HEK293 (cell line): ENCODE measurements around the gene GTF2A1.

ENCODE experiments used
- CTCF ChIA-PET: fragments of 350-600 bp; formaldehyde crosslinking; extraction: SDS; loops from one replicate; lab custom pipeline; 2021; ENCODE audit warnings: antibody characterized with exemption; lab: Yijun Ruan, JAX
- POLR2A ChIA-PET: fragments of 300-600 bp; formaldehyde crosslinking; extraction: SDS; loops from one replicate; lab custom pipeline; 2020; ENCODE audit warnings: antibody characterized with exemption, inconsistent platforms; lab: Yijun Ruan, JAX
- H3K27ac ChIP-seq: fragments of 200-500 bp; sonication (Bioruptor generic); 2 replicates; pipeline ENCODE4 v1.5.1; 2014; ENCODE audit warnings: low read depth, low read length, control low read depth, inconsistent platforms; ENCODE audit errors: extremely low read depth
- H3K36me3 ChIP-seq, 2 experiments: fragments of 200-500 bp in 1 of 2; sonication (Bioruptor generic) in 1 of 2; 1 replicate in 1 of 2; 2 replicates in 1 of 2; pipeline ENCODE4 v1.5.1; 2014 to 2017; ENCODE audit warnings: inconsistent platforms in 2 of 2, low read length in 2 of 2; ENCODE audit not compliant: control insufficient read depth in 2 of 2, insufficient read depth in 1 of 2
- H3K4me1 ChIP-seq: fragments of 200-500 bp; sonication (Bioruptor generic); 2 replicates; pipeline ENCODE4 v1.5.1; 2014; ENCODE audit warnings: mild to moderate bottlenecking, low read length, inconsistent platforms; ENCODE audit not compliant: control insufficient read depth, insufficient read depth
- H3K4me3 ChIP-seq: 2 replicates; pipeline ENCODE4 v1.5.1; 2011; ENCODE audit warnings: low read depth, mild to moderate bottlenecking, control low read depth, low read length, moderate library complexity
- H3K9me3 ChIP-seq: fragments of 200-500 bp; sonication (Bioruptor generic); 2 replicates; pipeline ENCODE4 v1.5.1; 2014; ENCODE audit warnings: low read depth, low read length, inconsistent platforms; ENCODE audit not compliant: control insufficient read depth, insufficient read depth
- GLIS1 ChIP-seq: fragments of 450-650 bp; formaldehyde crosslinking; IDR thresholded peaks from 2 replicates; pipeline ENCODE4 v1.5.1; 2016; ENCODE audit warnings: missing biosample characterization, missing genetic modification characterization
- IKZF3 ChIP-seq: fragments of 450-650 bp; IDR thresholded peaks from 2 replicates; pipeline ENCODE4 v1.5.0; 2018; ENCODE audit warnings: missing biosample characterization, mild to moderate bottlenecking, missing genetic modification characterization, moderate library complexity
- ZBTB7A ChIP-seq: fragments of 450-650 bp; formaldehyde crosslinking; IDR thresholded peaks from 2 replicates; pipeline ENCODE4 v1.5.1; 2016; ENCODE audit warnings: low read depth, missing biosample characterization, missing genetic modification characterization
- ZFP41 ChIP-seq: fragments of 450-650 bp; formaldehyde crosslinking; IDR thresholded peaks from 2 replicates; pipeline ENCODE4 v1.5.1; 2016; ENCODE audit warnings: missing biosample characterization, missing genetic modification characterization, borderline replicate concordance
- ZNF133 ChIP-seq: fragments of 450-650 bp; formaldehyde crosslinking; IDR thresholded peaks from 2 replicates; pipeline ENCODE4 v1.5.1; 2016; ENCODE audit warnings: missing biosample characterization, missing genetic modification characterization
- ZNF302 ChIP-seq: fragments of 450-650 bp; formaldehyde crosslinking; IDR thresholded peaks from 2 replicates; pipeline ENCODE4 v1.5.1; 2016; ENCODE audit warnings: missing biosample characterization, missing genetic modification characterization, low read depth
- ZNF544 ChIP-seq: fragments of 450-650 bp; formaldehyde crosslinking; IDR thresholded peaks from 2 replicates; pipeline ENCODE4 v1.5.0; 2017; ENCODE audit warnings: missing biosample characterization, missing genetic modification characterization
- ZNF624 ChIP-seq: fragments of 450-650 bp; formaldehyde crosslinking; IDR thresholded peaks from 2 replicates; pipeline ENCODE4 v1.5.1; 2017; ENCODE audit warnings: missing biosample characterization, missing genetic modification characterization
- ZNF629 ChIP-seq: fragments of 450-650 bp; formaldehyde crosslinking; IDR thresholded peaks from 2 replicates; pipeline ENCODE4 v1.5.1; 2017; ENCODE audit warnings: missing biosample characterization, missing genetic modification characterization
- ZNF785 ChIP-seq: fragments of 450-650 bp; formaldehyde crosslinking; IDR thresholded peaks from 2 replicates; pipeline ENCODE4 v1.5.1; 2016; ENCODE audit warnings: missing biosample characterization, missing genetic modification characterization
- TF ChIP-seq, protein P1 (sequence below): fragments of 450-650 bp; formaldehyde crosslinking; IDR thresholded peaks from 2 replicates; pipeline ENCODE4 v1.5.1; 2016; ENCODE audit warnings: missing biosample characterization, missing genetic modification characterization
- TF ChIP-seq, protein P2 (sequence below): fragments of 450-650 bp; formaldehyde crosslinking; IDR thresholded peaks from 2 replicates; pipeline ENCODE4 v1.5.1; 2016; ENCODE audit warnings: missing biosample characterization, missing genetic modification characterization
- TF ChIP-seq, protein P3 (sequence below): fragments of 450-650 bp; formaldehyde crosslinking; IDR thresholded peaks from 2 replicates; pipeline ENCODE4 v1.5.1; 2016; ENCODE audit warnings: missing biosample characterization, missing genetic modification characterization
- TF ChIP-seq, protein P4 (sequence below): fragments of 450-650 bp; formaldehyde crosslinking; IDR thresholded peaks from 2 replicates; pipeline ENCODE4 v1.5.1; 2016; ENCODE audit warnings: missing biosample characterization, missing genetic modification characterization
- TF ChIP-seq, protein P5 (sequence below): fragments of 450-650 bp; formaldehyde crosslinking; IDR thresholded peaks from 2 replicates; pipeline ENCODE4 v1.5.1; 2016; ENCODE audit warnings: missing biosample characterization, missing genetic modification characterization, low read depth
- TF ChIP-seq, protein P6 (sequence below): fragments of 450-650 bp; formaldehyde crosslinking; IDR thresholded peaks from 2 replicates; pipeline ENCODE4 v1.5.1; 2017; ENCODE audit warnings: missing biosample characterization, mild to moderate bottlenecking, missing genetic modification characterization, moderate library complexity

Gene GTF2A1

DNA sequence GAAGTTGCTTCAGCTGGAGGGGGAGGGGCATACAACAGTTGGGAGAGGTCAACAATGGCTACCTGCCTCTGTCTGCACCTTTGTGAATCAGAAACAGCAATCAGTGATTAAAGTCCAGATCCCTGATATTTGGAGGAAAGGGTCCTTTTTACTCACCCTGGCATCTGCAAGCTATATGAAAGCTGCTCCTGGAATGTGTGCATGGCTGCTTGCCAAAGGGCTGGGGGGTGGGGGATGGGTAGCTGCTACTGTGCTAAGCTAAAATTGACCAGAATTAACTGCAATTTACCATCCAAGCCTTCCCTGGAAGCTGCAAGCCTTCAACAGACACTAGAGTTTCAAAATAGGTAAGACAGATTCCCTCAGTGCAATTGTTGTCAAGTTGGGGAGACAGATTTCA, 13.5 kb upstream of the GTF2A1 start (continued):
- TF ChIP-seq, protein P1, sequence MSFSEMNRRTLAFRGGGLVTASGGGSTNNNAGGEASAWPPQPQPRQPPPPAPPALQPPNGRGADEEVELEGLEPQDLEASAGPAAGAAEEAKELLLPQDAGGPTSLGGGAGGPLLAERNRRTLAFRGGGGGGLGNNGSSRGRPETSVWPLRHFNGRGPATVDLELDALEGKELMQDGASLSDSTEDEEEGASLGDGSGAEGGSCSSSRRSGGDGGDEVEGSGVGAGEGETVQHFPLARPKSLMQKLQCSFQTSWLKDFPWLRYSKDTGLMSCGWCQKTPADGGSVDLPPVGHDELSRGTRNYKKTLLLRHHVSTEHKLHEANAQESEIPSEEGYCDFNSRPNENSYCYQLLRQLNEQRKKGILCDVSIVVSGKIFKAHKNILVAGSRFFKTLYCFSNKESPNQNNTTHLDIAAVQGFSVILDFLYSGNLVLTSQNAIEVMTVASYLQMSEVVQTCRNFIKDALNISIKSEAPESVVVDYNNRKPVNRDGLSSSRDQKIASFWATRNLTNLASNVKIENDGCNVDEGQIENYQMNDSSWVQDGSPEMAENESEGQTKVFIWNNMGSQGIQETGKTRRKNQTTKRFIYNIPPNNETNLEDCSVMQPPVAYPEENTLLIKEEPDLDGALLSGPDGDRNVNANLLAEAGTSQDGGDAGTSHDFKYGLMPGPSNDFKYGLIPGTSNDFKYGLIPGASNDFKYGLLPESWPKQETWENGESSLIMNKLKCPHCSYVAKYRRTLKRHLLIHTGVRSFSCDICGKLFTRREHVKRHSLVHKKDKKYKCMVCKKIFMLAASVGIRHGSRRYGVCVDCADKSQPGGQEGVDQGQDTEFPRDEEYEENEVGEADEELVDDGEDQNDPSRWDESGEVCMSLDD (tag by site-specific recombination): no peak
- TF ChIP-seq ZNF133 (tag by site-specific recombination) (no peak), ZNF544 (tag by site-specific recombination) (no peak), GLIS1 (tag by site-specific recombination) (no peak)

DNA sequence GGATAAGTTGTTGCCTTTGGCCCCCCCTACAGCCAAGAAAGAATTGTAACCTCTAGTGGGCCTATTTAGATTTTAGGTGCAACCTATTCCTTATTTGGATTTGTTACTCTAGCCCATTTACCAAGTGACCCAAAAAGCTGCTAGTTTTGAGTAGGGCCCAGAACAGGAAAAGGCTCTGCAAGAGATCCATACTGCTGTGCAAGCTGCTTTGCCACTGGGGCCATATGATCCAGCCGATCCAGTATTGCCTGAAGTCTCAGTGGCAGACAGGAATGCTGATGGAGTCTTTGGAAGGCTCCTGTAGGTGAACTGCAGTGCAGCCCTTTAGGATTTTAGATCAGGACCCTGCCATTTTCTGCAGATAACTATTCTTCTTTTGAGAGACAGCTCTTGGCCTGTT, 12.9 kb upstream of the GTF2A1 start:
- ChIA-PET POLR2A (interaction anchor here (1.3 kb wide), 1 partner anchor 13 kb away, joined by 11 read pairs; the partner anchor contains the start of gene GTF2A1), CTCF (no interaction called here)
- peaks cover 2% of the 10 kb centered on the region; the same call in 1 of the 2 replicates for H3K9me3 ChIP-seq
- peaks cover 5% of the 10 kb centered on the region; the same call in 1 of the 2 replicates for H3K4me1 ChIP-seq
- no peaks in the 10 kb centered on the region for H3K36me3 ChIP-seq
- TF ChIP-seq, protein P2, sequence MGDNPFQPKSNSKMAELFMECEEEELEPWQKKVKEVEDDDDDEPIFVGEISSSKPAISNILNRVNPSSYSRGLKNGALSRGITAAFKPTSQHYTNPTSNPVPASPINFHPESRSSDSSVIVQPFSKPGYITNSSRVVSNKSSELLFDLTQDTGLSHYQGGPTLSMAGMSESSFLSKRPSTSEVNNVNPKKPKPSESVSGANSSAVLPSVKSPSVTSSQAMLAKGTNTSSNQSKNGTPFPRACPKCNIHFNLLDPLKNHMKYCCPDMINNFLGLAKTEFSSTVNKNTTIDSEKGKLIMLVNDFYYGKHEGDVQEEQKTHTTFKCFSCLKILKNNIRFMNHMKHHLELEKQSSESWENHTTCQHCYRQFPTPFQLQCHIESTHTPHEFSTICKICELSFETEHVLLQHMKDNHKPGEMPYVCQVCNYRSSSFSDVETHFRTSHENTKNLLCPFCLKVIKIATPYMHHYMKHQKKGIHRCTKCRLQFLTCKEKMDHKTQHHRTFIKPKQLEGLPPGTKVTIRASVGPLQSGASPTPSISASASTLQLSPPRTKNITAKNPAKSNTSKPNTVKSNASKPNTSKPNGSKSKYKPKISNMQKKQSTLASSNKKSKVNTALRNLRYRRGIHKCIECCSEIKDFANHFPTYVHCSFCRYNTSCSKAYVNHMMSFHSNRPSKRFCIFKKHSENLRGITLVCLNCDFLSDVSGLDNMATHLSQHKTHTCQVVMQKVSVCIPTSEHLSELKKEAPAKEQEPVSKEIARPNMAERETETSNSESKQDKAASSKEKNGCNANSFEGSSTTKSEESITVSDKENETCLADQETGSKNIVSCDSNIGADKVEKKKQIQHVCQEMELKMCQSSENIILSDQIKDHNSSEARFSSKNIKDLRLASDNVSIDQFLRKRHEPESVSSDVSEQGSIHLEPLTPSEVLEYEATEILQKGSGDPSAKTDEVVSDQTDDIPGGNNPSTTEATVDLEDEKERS (tag by site-specific recombination): no peak
- no peak for TF ChIP-seq ZNF785
- no peak overlapping the region for H3K27ac ChIP-seq
- H3K4me3 ChIP-seq: no peak overlapping the region

DNA sequence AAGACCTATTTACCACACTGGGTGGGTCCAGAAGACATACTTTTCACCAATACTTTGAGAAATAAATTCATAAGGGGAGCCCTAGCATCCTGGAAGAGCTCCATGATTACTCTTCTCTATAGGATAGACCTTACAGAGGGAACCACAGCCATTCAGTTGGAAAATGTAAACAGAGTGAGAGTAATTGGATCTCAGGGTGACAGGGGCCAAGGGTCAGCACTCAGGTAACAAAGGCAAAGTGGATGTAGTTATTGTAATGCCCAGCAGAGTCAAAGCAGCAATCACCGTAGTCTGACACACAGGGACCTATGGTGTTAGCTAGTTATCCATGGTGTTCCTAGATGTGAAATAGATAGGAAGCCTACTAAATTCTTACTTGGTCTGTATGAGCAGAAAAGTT, 10.8 kb upstream of the GTF2A1 start:
- POLR2A ChIA-PET: no interaction called here
- Histone ChIP-seq H3K4me3 (no peak overlapping the region), H3K4me1 (peaks cover 5% of the 10 kb centered on the region; the same call in 1 of the 2 replicates), H3K36me3 (no peaks in the 10 kb centered on the region), H3K27ac (no peak overlapping the region), H3K9me3 (peaks cover 2% of the 10 kb centered on the region; the same call in 1 of the 2 replicates)
- CTCF ChIA-PET: interaction anchor here (0.6 to 1.4 kb wide), 3 partner anchors 10 to 215 kb away, joined by 4 read pairs; partner anchors contain the start of gene GTF2A1
- TF ChIP-seq, protein P3, sequence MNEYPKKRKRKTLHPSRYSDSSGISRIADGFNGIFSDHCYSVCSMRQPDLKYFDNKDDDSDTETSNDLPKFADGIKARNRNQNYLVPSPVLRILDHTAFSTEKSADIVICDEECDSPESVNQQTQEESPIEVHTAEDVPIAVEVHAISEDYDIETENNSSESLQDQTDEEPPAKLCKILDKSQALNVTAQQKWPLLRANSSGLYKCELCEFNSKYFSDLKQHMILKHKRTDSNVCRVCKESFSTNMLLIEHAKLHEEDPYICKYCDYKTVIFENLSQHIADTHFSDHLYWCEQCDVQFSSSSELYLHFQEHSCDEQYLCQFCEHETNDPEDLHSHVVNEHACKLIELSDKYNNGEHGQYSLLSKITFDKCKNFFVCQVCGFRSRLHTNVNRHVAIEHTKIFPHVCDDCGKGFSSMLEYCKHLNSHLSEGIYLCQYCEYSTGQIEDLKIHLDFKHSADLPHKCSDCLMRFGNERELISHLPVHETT (tag by site-specific recombination): no peak
- TF ChIP-seq, protein P4, sequence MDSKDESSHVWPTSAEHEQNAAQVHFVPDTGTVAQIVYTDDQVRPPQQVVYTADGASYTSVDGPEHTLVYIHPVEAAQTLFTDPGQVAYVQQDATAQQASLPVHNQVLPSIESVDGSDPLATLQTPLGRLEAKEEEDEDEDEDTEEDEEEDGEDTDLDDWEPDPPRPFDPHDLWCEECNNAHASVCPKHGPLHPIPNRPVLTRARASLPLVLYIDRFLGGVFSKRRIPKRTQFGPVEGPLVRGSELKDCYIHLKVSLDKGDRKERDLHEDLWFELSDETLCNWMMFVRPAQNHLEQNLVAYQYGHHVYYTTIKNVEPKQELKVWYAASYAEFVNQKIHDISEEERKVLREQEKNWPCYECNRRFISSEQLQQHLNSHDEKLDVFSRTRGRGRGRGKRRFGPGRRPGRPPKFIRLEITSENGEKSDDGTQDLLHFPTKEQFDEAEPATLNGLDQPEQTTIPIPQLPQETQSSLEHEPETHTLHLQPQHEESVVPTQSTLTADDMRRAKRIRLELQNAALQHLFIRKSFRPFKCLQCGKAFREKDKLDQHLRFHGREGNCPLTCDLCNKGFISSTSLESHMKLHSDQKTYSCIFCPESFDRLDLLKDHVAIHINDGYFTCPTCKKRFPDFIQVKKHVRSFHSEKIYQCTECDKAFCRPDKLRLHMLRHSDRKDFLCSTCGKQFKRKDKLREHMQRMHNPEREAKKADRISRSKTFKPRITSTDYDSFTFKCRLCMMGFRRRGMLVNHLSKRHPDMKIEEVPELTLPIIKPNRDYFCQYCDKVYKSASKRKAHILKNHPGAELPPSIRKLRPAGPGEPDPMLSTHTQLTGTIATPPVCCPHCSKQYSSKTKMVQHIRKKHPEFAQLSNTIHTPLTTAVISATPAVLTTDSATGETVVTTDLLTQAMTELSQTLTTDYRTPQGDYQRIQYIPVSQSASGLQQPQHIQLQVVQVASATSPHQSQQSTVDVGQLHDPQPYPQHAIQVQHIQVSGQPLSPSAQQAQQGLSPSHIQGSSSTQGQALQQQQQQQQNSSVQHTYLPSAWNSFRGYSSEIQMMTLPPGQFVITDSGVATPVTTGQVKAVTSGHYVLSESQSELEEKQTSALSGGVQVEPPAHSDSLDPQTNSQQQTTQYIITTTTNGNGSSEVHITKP (tag by site-specific recombination): no peak
- no peak for TF ChIP-seq ZFP41 (tag by site-specific recombination)
- no peak for TF ChIP-seq ZBTB7A (tag by site-specific recombination)
- TF ChIP-seq, protein P5, sequence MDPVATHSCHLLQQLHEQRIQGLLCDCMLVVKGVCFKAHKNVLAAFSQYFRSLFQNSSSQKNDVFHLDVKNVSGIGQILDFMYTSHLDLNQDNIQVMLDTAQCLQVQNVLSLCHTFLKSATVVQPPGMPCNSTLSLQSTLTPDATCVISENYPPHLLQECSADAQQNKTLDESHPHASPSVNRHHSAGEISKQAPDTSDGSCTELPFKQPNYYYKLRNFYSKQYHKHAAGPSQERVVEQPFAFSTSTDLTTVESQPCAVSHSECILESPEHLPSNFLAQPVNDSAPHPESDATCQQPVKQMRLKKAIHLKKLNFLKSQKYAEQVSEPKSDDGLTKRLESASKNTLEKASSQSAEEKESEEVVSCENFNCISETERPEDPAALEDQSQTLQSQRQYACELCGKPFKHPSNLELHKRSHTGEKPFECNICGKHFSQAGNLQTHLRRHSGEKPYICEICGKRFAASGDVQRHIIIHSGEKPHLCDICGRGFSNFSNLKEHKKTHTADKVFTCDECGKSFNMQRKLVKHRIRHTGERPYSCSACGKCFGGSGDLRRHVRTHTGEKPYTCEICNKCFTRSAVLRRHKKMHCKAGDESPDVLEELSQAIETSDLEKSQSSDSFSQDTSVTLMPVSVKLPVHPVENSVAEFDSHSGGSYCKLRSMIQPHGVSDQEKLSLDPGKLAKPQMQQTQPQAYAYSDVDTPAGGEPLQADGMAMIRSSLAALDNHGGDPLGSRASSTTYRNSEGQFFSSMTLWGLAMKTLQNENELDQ: no peak
- no peak for TF ChIP-seq ZNF629 (tag by site-specific recombination)
- no peak for TF ChIP-seq ZNF302 (tag by site-specific recombination)
- no peak for TF ChIP-seq ZNF624 (tag by site-specific recombination)
- no peak for TF ChIP-seq IKZF3 (tag by site-specific recombination)
- TF ChIP-seq, protein P6, sequence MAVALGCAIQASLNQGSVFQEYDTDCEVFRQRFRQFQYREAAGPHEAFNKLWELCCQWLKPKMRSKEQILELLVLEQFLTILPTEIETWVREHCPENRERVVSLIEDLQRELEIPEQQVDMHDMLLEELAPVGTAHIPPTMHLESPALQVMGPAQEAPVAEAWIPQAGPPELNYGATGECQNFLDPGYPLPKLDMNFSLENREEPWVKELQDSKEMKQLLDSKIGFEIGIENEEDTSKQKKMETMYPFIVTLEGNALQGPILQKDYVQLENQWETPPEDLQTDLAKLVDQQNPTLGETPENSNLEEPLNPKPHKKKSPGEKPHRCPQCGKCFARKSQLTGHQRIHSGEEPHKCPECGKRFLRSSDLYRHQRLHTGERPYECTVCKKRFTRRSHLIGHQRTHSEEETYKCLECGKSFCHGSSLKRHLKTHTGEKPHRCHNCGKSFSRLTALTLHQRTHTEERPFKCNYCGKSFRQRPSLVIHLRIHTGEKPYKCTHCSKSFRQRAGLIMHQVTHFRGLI (tag by site-specific recombination): no peak
- TF ChIP-seq GLIS1 (tag by site-specific recombination): no peak
